HG03025 (cell line): ENCODE measurements around the gene FHIT.
"Not testable (repeated sequence)": the region's sequence is repeated elsewhere in the genome, so short reads cannot be mapped to it uniquely, and the experiment has no call there.

Experiments used
- ATAC-seq: cut with Tn5 transposase; IDR thresholded peaks from one replicate; pipeline ENCODE4 v1.9.1; 2021; ENCODE audit warnings: mild to moderate bottlenecking, moderate library complexity; ENCODE audit not compliant: unreplicated experiment, low FRiP score

FHIT gene

DNA sequence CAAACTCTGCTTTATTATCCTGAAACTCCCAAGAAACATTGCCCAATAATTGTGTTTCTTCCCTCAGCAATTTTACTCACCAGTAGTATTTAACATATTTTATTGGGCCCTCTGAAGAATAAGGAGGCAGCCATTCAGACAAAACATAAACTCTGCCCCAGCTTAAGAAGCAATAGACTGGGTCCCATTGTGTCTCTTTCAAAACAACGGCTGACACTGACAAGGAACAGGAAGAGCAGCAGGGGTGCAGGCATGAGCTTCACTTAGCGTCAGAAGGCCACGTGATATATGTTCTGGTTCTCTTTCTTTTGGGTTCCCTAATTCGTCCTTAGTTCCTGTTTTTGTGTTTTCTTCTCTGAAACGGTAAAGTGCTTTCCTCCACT lies 242.3 kb downstream of the FHIT start:
- ATAC-seq: peak; percentile 70

DNA sequence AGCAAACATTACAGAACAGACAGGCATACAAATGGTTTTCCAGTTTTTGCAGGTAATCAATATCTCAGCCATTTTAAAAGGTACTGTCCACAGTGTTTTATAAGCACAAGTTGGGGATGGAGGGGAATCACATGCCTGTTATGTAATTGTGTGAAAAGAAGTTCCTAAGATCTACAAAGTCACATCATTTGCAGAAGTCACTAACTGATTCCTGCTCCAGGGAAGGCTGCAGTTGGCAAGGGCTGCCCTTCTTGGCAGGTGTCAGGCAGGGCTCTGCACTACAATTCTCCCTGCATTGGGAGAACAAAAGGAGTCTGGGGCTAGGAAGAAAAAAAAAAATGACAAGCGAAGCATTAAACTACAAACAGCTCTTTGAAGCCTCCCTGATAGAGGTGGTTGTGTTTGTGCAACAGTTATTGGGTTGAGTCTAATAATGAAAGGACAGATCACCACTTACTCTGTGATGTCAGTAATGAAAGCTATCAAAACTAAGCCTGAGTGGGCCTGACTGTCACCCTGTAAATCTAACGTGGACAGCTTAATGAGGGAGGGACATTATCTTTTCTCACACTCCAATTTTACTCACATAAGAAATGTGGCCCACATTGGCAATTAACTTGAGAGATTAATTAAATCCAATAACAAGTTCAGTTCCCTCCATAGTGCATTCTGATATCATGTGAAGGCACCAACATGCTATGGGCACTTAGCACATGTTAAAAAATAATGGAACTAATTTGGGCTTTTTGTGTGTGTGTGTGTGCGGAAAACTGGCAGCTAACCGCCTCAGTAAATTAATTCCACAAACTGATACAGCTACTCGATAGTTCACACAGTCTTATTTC lies 242.9 kb downstream of the FHIT start:
- no peak for ATAC-seq

DNA sequence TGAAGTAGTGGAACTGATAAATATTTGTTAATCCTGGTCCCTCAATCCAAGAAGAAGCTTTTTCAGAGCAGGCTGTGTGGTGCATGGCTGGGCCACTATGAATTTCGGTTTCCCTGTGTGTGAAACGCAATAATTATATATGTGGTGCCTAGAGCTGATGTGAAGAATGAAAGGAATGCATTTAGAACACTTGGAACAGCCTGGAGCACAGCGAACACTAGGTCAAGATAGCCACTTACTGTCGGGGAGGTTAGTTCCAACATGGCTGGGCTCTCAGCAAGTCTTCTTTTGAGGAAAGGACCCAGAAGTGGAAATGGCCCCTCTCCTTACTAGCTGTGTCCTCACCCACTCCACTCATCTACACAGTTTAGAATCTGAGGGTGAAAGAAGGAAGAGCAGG lies 245.7 kb downstream of the FHIT start:
- ATAC-seq: no peak

DNA sequence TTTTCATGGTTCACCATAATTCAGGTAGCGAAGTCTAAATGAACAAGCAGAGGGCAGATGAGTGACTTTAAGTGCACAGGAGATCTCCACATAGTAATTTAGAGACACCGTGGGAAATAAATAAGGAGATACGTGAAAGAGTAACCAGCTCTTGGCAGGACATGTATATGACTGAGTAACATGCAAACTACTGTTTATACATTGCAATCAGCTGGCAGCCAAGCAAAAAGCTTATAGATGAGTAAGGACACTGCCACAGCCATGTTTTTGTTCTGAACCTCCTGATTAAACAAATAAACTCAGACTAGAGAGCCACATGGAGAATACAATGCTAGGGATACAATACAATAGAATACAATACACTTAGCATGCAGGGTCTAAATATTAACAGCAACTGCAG lies 252.4 kb downstream of the FHIT start:
- ATAC-seq: no peak

DNA sequence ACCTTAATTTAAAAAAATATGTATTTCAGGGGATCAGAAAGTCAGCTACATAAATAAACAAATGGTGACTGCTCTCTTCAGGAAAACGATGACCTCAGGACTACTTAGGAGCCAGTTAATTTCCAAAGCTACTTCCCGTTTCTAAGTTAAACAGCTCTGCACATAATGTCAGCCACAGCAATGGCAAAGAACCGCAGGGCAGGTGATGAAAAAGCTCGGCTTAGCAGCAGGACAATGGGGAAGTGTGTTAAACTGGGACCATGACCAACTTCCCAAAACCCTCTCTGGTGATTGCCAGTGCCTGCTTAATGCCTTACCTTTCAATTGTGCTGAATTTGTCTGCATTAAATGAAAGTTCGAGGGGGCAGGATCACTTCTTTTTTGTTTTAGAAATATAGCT lies 258.9 kb downstream of the FHIT start:
- ATAC-seq: no peak

DNA sequence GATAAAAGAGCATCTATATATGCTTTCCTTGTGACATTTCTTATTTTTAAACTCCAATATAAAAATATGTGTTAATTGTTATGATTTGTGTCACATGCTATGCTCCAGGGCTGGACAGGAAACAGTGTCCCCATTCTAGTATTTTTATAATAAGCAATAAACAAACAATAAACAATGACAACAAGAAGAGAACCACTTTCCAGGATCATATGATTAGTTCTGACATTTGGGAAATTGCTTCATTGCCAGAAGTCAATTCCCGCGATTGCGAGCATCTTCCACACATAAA lies 260.9 kb downstream of the FHIT start:
- ATAC-seq: no peak

DNA sequence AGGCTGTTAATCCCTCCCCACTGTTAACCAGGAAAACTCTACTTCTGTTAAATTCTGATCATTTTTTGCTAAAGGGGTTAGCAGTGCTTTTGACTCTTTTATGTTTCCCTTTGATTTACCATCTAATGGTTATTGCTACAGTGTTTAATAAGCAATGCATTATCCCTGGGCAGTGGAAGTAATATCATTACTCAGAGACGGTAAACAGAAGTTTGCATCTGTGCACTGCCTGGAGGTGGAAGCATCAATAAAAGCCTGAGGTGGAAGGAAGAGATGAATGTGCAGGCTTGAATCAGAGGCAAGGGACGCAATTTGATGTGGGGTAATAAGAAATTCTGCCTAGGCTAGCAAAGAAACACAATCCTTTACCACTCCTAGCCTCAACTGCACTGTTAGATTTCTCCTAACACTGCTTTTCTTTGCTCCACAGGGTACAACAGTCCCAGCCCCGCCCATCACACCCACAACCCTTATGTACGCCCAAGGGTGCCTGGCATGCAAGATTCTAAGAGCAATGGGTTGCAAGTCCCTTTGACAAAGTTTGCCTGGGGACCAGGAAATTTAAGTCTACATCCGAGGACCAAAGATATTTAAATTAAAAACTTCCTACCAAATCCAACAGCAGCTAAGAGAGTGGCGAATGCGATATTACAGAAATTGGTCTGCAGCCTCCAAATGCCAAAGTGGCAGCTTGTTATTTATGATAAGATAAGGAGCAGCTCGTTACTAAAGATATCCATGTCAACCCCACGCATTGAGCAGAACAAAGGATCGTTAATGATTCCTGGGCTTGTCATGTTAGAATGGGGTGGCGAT lies 261.4 kb downstream of the FHIT start:
- ATAC-seq: no peak

DNA sequence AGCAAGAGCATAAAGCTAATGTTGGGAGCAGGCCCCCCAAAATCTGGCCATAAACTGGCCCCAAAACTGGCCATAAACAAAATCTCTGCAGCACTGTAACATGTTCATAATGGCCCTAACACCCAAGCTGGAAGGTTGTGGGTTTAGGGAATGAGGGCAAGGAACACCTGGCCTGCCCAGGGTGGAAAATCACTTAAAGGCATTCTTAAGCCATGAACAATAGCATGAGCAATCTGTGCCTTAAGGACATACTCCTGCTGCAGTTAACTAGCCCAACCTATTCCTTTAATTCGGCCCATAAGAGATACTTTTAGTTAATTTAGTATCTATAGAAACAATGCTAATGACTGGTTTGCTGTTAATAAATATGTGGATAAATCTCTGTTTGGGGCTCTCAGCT lies 264.1 kb downstream of the FHIT start:
- not testable (repeated sequence) for ATAC-seq

DNA sequence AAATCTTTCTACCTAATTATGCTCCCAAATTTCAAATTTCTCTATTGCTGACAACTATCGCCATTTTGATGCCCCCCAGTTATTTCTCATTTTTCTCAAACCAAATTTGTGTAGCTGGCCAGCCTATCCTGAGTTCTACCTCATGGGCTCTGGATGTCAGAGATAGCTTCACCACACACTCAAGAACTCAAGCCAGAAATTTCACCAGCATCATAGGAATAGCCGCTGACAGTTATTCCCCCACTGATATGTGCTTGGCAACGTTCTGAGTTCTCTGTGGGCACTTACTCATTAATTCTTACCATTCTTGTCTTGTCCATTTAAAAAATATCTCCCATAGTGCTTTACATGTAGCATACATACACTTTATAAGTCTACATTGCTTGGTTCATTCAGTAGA lies 264.7 kb downstream of the FHIT start:
- ATAC-seq: no peak

DNA sequence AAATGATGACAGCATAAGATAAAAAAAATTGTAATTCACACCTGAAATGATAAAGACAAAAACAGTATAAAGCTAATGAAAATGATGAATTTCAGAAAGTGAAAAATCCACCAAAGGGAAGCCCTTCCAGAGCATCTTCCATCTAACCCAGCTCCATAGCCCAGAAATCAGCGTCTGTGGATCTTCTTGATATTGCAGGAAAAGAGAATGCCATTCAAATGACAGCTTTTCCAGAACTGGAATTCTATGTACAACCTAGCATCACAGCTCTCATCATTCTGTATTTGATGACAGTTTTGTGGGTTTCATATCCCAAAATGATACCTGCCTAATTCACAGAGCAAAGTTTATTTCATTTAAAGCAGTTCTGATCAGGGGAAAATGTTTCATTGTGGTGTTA lies 267.3 kb downstream of the FHIT start:
- ATAC-seq: no peak

DNA sequence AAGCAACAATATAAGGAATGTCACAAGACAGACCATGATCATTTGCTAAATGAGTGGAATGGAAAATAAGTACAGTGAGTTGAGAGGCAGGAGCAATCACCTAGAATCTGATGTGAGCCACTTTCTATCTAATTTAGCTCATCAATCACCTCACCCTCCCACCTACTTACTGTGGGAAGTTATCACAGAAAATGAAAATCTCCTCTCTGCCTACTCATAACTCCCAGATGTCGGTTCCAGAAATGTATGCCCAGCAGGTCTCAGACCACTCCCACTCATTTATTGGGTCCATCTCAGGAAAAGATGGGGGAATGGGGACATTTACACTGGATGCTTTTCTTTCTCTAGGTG lies 270.9 kb downstream of the FHIT start:
- no peak for ATAC-seq

DNA sequence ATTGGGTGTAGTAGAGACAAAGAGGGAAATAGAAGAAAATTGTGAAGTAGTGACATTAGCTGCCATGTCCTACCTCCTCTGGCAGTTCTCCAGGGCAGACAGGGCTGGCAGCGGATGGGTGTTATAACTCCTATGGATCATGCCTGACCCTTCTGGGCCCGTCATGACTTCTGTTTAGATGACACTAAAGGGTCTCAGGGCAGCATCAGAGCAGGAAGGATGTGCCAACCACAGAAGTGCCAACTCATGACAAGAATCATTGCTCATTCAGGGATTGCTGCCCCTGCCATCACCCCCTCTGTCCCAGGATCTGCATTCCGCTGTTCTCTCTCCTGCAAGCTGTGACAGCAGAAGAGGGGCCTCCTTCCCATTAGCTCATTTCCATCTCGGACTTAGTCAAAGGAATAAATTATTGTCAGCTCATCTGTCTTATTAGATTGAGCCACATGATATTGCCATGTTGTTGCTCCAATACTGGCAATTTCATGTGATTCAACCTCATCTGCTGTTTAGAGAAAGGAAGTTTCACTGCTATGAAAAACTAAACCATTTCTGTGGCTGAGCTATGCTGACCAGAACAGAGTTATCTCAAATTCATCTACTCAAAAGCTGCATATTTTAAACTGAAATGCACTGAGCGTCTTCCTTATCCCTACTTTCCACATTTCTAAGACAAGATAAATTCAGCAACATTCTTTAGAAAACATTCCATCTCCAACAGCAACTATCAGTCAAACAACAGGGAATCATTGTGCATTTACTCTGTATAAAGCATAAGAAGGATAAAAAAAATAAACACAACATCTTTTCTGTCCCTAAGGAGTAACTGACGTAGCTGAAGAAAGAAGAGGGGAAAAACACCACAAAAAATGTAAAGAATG lies 271.6 kb downstream of the FHIT start:
- no peak for ATAC-seq

DNA sequence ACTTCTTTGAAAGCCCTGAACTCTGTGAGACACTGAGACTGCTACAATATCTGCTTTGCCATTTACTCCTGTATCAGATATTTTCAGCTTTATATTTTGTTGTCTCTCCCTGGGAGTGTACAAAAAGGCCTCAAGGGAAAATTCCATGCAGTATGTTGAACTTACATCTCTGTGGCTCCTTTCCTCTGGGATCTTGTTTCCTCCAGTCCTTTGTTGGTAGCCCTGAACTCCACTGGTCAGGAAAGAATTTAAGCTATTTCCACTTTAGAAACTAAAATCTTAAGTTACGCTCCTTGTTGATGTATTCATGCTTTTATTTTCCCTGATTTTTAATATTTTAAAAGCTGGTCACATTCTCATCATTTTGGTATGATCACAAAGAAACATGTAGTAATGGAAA lies 277.9 kb downstream of the FHIT start:
- no peak for ATAC-seq

DNA sequence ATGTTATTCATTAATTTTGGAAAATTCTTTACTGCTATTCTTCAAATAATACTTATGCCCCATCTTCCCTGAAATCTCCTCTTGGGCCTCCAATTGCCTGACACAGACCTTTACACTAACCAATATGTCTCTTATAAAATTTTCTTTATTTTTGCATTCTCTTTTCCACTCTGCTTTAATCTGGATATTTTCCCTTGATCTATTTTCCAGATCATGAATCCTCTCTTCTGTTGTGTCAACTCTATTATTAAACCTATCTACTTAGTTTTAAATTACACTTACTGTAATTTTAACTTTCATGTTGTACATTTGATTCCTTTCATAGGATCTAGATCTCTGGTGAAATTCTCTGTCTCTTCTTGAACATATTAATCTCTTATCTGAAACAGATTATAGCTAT lies 278.7 kb downstream of the FHIT start:
- ATAC-seq: no peak

DNA sequence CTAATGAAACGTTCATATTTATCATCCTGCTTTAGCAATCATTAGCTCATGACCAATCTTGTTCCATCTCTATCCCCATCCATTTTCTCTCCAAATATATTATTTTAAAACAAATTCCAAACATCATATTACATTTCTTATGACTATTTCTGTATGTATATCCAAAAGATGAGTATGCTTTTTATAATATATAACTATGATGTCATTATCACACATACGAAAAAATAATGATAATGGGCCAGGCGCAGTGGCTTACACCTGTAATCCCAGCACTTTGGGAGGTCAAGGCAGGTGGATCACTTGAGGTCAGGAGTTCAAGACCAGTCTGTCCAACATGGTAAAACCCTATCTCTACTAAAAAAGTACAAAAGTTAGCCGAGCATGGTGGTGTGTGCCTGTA lies 280.4 kb downstream of the FHIT start:
- no peak for ATAC-seq

DNA sequence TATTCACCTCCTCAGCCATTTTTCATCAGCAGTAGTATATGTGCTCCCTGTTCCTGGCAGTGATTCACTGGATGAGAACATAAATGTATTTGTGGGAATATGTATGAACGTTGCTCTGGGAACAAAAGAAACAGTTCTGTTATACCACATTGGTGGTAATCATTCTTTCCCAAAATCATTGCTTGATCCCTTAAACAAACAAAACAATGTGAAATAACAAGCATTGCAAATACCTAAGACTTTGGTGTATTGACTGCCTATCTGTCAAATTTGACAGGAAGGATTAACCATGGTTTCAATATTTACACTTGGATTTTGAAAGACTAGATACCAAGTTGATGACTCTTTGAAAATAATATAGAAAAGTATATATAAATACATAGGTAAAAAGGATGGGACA lies 284.1 kb downstream of the FHIT start:
- no peak for ATAC-seq

DNA sequence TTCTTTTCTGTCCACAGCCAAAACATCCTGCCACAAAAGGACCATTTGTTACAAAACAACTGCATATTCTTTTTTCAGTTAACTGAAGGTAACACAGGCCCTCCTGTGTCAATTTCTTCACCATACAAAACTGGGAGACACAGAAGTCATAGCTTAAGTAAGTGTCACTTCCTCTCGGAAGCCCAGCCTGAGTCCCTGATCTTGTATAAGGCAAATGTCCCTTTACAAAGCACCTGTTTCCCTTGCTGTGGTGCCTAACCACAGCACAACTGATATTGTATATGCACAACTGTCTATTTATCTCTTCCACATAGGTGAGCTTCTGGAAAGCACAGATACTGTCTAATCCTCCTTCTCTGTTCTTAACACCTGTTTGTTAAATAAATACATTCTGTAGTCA lies 293.7 kb downstream of the FHIT start:
- no peak for ATAC-seq

DNA sequence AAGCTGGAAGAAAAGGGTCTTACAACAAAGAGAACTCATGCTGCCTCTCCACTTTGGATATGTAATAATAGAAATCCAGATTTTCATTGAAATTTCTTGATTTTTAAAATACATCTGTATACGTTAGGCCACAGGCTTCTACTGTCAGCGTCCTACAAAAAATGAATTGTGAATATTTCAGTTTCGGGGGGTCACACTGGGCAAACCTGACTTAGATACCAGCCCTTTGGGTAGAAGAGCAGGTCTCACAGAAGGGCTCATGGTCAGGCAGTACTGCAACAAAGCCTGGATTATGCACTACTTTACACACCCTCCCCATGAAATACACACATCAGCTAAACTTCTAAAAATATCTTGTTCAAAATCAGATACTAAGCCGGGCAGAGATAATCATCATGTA lies 294.5 kb downstream of the FHIT start:
- no peak for ATAC-seq

DNA sequence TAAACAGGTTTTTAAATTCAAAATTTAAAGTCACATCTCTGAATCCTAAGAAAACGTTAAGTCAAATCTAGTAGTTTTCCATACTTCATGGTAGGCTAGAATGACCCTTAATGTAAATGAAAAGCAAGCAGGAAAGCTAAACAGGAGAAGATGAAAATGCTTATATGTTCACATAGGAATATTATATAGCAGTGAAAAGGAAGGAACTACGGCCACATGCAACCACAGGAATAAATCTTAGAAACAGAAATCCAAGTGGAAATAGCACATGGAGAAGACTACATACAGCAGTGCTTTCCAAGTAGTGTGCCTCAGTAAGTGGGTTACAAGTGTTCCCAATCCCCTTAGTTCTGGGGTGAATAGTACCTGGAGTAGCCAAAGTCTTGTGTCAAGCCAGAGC lies 296.2 kb downstream of the FHIT start:
- ATAC-seq: no peak

DNA sequence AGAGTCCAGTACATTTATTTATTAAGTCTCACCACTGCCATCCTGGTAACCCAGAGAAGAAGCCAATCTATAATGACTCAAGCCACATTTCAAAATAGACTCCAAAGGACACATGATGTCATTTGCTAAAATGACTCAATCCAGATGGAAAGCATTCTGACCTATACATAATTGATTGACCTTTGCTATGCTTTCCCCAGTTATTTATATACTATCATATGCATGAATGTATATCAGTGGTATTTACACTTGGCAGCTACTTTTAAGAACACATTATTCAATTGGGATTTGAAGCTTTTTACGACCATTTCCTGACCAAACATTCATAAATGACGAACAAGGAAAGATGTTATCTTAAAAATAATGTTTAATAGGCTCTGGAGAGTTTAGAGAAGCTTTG lies 297.2 kb downstream of the FHIT start:
- ATAC-seq: no peak

DNA sequence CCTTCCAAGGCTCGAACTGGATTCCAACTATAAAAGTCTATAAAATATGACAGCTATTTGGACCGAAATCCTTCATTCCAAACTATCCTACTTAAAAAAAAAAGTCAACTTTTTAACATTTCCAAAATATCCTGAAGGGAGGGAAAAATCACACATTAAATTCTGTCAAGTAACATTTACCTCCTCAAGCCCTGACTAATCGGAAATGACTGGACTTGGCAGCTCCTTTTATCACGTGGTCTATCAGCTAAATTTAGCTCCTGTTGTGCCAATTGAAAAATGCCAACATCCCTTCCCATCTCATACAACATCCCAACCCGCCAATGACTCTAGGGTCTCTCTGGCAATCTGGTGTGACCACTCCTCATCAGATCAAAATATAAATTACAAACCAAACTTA lies 297.9 kb downstream of the FHIT start:
- no peak for ATAC-seq
